IPS-11a (cell line): Measurements from ENCODE around the gene SEMA3G.

Experiments
- H3K4me3 ChIP-seq: one replicate; pipeline ENCODE4 v1.5.1; 2013; ENCODE audit warnings: low read depth, low read length, control low read depth

SEMA3G gene

DNA sequence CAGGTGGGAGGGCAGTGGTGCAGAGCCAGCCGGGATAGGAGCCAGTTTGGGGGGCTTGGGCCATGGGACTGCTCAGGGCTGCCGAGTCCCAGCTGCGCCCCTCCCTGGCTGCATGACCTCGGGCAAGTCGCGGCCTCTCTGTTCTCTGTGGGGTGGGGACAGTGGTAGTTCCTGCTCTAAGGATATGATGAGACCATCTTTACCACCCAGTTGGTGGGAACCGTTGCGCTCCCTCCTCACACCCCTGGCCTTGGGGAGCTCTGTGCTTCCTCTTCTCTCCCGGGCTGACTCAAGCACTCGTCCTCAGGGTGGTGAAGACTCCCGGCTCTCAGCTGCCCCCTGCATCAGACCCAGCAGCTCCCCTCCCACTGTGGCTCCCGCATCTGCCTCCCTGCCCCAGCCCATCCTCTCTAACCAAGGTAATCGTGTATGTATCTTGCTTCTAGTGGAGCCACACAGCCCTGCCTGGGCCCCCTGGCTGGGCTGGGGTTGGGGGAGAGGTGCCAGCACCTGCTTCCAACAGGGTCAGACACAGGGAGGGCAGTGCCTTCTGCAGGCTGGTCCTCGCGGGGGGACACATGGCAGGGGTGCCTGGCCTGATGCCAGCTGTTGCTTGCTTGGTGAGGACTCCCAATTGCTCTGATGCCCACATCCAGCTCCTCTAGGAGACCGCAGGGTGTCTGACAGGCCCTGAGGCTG is 35.1 kb upstream of the SEMA3G start:
- no peak overlapping the region for H3K4me3 ChIP-seq

DNA sequence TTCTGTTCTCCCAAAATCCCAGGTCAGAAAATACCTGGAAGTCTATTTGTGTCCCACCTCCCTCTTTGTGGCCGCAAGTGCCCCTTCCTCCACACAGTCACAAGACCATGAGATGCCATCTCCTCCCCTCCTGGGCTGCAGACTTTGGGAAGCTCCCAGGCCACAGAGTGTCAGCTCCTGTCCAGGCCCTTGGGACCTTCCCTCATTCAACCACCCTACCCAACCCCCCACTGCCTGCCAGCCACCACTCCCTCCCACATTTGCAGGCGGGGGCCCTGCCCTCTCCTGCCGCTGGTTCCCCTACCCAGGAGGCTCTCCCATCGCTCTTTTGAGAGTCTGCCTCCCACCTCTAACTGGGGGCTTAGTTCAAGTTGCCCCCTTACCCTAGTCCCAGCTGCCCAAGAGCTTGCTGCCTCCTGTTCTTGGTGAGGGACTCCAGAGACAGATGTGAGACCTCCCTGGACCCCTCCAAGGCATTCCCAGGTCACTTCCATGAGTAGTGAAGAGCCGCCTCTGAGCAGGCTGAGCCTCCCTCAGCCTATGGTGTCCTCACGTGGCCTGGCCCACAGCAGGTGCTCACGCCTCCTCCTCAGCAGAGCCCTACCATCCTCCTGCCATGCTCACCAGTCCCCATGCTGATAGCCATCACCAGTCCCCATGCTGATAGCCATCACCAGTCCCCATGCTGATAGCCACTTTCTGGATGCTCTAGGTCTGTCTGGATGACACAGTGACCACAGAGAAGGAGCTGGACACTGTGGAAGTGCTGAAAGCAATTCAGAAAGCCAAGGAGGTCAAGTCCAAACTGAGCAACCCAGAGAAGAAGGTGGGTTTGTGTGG is 34.4 kb upstream of the SEMA3G start:
- no peak overlapping the region for H3K4me3 ChIP-seq

DNA sequence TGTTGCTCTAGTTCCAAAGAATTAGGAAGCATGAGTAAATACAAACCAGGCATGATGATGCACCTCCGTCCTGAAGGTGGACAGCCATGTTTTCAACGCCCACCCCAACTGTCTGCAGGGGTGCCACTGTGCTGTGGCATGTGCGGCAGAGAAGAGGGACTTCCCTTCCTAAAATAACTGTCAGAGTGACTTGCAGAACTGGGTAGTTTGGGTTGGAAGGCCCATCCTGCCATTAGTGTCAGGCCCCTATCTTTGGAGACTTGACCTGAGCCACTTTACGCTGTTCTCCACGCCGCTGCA is 32.8 kb upstream of the SEMA3G start:
- no peak overlapping the region for H3K4me3 ChIP-seq

DNA sequence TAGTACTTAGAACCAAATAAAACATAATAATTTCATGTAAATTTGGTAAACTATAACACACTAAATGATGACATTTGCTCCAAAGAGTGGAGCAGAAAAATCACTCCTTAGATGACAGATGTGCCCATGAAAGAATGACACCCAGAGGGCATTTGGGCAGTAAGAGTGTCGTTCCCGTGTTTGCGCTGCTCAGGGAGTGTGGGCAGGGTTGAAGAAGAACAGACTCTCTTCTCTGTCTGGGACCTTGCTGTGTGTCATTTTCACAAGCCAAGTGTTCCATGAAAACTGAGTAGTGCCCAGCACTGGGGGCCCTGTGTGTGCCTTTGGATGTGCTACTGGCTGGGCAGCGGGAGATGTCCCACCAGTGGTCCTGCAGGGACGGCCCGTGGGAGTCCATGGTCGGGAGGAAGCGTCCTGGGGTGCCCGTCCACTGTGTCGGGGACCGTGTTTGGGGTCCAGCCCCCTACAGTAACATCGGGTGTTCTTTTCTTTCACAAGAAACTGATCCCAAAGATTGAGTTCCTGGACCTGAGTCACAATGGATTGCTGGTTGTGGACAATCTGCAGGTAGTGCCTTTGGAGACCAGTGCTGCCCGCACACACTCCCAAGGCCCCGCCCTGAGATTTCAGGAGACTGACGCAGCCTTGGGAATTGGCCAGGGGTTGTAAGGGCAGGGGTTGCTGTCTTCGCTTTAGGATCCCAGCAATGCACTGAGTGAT is 32.3 kb upstream of the SEMA3G start:
- no peak overlapping the region for H3K4me3 ChIP-seq

DNA sequence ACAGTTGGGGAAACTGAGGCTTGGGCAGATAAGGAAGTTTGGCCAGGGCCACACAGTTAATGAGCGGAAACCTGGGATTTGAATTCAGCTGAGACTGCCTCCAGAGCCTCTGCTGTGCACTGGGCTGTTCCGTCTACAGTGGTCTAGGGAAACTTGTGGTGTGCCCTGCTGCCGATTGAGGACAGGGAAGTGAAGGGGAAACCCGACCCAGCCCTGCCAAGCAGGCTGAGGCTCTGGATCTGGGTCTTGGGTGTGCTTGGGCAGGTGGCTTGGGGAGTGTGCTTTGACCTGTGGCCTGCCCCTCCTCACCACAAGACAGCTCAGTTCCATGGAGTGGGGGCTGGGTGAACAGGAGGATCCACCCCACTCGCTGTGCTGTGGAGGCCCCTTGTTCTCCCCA is 28.1 kb upstream of the SEMA3G start:
- H3K4me3 ChIP-seq: no peak overlapping the region

DNA sequence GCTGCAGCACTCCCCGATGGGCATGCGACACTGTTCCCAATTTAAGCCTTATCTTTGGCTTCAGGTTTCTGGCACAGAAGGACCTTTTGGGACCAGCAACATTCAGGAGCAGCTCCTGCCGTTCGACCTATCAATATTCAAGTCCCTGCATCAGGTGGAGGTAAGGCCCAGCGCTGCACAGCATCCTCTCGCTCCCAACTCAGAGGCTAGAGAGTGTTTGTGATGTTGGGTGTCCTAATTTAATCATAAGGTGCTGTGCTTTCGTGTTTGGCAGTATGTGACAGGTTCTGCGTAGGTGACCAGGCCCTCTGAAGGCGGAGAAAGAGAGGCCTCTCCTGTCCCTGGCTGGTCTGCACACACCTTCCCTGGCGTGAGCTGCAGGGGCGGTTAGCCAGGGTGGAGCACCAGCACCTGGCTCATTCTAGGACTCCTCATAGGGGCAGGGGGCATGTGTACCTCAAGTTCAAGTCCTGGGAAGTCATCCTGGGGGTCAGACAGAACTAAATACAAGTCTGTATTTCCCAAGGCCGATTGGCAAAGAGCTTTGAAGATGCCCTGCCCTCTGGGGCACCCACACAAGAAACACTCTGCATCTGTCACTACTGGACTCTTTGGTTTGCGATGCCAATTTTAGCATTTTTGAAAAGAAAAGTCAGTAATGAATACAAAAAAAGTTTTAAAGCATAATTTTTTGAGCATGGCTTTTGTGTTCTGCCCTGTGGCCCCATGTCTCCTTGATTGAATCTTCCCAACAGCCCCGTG is 27.5 kb upstream of the SEMA3G start:
- H3K4me3 ChIP-seq: no peak overlapping the region

DNA sequence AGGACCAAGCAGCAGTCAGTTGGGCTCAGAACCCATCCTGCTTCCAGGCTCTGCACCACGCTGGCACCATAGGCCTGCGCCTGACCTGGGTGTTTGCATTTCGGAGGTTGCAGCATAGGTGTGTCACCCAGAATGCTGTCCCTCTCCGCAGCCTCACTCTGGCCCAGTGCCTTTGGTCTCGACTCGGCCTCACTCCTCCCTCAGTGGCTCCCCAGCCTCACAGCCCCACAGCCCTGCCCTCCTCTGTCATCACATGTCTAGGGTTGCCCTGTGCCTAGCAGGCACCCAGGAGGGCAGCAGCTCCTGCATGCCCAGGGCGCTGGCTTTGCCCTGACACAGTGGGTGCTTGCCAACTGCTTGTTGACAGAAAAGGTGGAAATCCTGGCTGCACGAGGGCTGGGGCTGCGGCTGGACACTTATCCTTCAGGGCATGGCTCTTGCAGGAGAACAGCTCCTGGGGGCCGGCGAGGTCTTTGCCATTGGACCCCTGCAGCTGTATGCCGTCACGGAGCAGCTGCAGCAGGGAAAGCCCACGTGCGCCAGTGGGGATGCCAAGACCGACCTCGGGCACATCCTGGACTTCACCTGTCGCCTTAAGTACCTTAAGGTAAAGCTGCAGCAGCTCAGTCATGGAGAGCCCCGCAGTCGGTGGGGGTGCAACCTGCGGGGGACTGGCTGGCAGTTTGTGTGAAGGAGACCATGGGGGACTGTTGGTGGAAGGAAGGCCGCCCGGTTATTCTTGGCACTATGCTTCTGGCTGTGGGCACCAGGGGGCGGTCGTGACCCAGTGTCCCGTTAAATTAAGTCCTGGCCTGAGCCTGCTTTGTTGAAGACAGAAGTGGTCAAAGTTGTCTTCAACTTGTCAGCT is 26.7 kb upstream of the SEMA3G start:
- no peak overlapping the region for H3K4me3 ChIP-seq

DNA sequence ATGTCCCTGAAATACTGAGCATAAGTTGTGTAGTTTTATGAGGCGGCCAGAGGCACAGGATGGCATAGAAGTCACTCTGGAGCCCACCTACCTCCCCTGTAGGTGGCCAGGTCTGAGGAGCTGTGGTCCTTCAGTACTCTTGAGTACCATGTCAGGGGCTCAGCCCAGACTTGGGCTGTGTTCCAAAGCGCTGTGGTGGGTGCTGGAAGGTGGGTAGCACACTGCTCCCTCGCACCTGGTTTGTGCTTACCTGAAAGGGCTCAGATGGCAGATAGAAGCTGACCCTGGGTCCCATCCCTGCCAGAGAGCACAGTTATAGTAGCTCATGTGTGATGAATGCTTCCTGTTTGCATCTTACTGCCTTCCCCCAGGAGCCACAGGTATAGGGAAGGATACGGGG is 26.0 kb upstream of the SEMA3G start:
- H3K4me3 ChIP-seq: no peak overlapping the region

DNA sequence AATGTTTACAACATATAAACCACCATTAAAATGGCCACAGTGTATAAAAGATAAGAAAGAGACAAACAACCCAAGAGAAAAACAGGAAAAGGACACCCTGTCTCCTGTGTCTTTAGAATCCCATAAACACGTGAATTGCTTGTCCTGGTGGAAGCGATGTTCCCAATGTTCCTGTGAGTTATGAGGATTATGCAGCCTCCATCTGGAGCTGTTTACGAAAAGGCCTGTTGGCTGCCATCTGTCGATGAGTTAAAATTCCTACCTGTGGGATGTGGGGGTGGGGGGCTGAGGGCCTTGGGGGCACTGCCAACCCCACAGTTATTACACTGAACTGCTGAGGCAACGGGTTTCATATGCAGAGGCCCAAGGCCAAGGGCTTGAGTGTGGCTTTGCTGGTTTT is 24.1 kb upstream of the SEMA3G start:
- H3K4me3 ChIP-seq: no peak overlapping the region

DNA sequence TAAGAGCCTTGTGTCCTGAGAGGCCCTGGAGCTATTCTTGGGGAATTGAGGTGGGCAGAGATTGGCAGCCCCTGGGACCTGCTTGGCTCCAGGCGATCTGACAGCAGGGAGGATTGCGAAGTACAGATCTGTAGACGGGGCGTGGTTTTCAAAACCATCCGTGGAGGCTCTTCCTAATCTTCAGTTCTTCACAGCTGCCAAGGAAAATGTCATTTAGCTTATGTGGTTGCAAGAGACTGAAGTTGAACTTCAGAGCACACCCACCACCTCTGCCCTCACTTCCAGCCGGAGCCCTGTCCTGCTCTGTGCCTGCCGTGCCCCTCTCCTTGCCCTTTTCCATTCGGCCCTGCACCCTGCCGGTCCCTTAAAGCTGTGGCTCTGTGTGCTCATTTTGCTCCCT is 23.4 kb upstream of the SEMA3G start:
- H3K4me3 ChIP-seq: no peak overlapping the region

DNA sequence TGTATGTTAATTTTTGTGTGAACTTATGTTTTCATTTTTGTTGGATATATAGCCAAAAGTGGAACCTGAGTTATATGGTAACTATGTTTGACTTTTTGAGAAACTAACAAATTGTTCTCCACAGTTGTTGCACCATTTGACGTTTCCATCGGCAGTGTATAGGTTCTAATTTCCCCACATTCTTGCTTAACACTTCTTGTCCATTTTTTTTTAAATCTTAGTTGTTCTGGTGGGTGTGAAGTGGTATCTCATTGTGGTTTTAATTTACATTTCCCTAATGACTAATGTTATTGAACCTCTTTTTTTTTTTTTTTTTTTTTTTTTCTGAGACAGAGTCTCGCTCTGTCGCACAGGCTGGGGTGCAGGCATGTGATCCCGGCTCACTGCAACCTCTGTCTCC is 18.5 kb upstream of the SEMA3G start:
- H3K4me3 ChIP-seq: no peak overlapping the region

DNA sequence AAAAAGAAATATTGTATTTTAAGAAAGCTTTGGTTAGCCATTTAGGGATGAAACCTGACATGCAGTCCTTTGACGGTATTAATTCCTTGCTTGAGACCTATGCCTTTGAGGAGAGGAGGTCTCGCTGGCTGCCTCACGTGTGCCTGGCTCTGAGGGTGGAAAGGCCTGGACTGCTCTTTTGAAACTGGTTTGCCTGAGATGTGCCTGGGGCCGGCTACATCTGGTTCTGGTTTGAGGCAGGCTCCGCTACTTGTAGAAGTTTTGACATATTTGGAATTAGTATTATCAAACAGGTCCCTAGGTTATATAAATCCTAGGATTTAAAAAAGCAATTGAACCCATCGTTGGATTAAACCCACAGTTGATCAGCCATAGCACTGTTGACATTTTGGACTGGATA is 17.0 kb upstream of the SEMA3G start:
- H3K4me3 ChIP-seq: no peak overlapping the region

DNA sequence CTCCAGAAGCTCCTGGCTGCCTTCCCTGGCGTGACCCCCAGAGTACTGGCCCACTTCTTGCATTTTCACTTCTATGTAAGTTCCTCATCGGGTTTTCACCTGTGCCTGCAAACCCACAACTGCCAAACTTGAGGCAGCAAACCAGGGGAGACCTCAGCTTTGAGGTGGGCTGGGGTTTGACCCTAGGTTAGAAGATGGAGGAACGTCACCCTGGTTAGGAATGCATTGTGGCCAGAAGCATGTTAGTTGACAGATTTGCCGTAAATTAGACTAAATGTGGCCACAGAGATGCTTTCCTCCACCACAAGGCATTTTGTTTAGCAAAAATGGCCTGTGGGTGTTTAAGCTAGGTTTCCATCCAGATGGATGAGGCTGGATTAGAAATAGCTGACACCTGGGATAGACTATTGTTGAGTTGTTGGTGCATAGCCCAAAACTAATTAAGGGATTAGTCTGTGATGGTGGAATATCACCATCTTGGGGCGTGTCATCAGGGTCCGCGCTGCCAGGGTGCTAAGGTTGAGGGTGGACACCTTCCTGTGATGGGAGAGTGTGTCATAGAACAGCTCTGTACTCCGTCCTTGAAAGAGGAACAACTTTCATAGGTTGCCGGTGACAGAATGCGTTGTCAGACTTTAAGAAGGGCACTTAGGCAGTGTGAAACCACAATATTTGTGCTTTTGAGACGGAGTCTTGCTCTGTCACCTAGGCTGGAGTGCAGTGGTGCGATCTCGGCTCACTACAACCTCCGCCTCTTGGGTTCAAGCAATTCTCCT is 14.1 kb upstream of the SEMA3G start:
- H3K4me3 ChIP-seq: no peak overlapping the region

DNA sequence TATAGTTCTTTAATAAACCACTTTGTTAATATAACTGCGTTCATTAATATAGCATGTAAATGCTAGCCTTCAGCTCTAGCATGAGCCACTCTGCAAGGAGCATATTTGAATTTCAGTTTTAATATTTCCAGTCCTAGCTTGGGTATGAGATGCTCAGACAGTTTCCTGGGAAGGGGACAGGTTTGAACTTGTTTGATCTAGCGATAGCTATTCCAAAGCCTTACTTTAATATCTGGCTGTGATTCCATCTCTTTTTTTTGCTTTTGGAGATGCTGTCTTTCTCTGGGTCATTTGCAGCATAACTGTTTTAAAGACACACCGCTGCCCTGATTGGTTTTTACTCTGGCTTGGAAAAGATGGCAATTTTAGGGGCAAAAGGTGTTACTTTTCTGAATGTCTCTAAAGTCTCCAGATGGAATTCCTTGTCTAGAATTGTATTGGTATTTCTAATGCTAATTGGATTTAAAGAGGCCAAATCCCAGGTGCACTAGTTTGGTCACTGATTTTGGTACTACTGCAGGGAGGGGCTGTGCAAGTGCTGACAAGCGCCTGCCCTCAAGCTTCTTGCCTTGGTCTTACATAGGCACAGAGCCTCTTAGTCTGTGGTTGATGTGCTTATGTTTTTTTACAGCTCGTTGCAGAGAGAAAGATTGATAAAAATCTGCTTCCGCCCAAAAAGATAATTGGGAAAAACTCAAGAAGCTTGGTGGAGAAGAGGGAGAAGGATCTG is 13.3 kb upstream of the SEMA3G start:
- no peak overlapping the region for H3K4me3 ChIP-seq

DNA sequence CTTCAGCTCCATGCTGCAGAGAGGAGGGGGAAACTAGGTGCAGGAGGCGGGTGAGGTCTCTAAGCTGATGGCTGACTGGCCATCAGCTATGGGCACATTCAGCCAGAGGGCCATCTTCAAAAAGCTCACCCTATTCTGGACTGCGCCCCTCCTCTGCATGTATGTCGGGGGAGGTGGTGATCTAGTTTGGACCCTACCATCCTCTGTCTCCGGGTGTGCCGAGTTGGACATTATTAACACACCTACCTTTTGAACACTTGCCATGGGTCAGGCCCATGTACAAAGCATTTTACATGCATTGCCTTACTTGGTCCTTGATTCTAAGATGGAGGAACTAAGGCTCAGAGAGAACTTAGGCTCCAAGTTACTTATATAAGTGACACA is 11.9 kb upstream of the SEMA3G start:
- H3K4me3 ChIP-seq: peak overlapping the region; percentile 70

DNA sequence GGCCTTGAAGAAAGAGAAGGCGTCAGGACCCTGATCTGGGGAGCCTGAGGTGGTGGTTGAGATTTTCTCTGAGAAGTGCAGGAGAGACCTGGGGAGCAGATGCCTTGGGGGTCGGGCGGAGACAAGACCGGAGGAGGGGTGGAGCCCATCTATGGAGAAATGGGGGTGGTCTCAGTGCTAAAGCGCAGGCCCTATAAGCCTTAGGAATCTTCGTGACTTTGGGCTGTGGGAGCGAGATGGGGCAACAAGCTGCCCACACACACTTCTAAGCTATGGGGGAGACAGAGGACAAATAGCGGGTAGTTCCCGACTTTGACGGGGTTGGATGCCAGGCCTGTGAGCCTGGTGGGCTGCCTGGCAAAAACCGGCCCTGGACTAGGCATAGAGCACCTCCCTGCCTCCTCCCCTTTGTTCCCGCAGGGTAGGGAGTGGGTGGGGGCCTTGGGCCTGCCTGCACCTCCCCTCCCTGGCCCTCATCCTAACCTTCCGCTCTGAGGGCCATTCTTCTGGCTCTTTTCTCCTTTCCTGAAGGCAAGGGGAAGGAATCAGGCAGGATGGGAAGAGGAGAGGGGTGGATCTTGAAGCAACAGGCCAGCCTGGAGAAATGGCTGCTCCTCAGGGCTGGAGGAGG is 11.4 kb upstream of the SEMA3G start:
- peak overlapping the region; percentile 70 for H3K4me3 ChIP-seq

DNA sequence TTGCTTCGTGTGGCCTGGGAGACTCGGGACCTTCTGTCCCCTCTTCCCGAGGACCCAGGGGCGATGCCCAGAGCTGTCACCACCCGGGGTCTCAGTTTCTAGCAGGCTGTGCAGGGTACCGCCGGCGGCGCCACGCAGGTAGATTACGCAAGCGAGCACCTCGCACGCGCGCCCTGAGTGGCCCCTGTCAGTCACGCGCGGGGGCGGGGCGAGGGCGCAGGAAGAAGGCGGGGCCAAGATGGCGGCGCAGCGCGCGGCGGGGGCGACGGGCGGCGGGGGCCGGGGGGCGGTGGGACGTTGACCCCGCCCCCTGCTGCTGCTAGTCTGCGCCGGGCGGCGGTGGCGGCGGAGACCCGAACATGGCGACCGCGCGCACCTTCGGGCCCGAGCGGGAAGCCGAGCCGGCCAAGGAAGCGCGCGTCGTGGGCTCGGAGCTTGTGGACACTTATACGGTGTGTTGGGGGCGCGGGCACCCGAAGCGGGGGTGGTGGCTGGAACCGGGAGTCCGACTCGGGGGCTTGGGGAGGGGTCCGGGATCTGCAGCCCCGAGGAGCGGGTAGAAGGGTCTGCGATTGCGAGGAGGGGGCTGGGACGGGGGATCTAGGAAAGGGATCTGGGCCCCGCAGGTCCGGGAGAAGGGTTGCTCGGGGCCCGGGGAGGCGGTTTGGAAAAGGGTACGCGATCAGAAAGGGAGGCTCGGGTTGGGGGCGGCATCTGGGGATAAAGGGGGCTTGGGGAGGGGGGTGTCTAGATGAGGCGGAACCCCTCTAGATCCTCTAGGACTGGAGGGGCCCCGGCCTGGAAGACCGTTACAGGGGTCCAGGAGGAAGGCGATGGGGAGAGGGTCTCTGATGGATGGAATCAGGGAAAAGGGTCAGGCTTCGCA is 10.6 kb upstream of the SEMA3G start, which contains the start of gene NISCH:
Gene NISCH, plus strand, starts transcription at position 322 of the 886 bp plus-strand sequence. Its CDS starts 38 bp downstream, at position 360.
- peak within 1 kb of the TSS; percentile 70 for H3K4me3 ChIP-seq

DNA sequence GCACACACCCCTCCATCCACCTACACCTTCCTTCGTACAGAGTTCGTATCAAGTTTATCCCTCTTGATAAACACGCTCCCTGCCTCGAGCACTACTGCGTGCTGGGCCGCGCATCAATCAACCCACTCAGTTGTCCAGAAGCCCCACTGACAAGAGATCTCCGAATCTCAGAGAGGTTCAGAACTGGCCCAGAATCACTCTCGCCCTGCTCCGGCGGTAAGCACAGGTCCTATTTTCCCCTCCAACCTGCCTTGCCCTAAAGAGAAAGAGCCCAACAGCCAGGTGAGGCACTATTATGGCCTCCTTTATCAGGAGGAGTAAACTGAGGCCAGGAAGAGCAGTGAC is 10.0 kb upstream of the SEMA3G start:
- peak overlapping the region; percentile 14 for H3K4me3 ChIP-seq
